Erythroblast (primary cell): ENCODE measurements around the gene RERE.

Experiments used
- GATA1 ChIP-seq: IDR thresholded peaks from 2 replicates; pipeline ENCODE4 v1.6.1; 2011; ENCODE audit warnings: low read depth, mild to moderate bottlenecking, control low read depth, low read length, moderate library complexity
- POLR2A ChIP-seq: IDR thresholded peaks from 2 replicates; pipeline ENCODE4 v1.6.1; 2011; ENCODE audit warnings: mild to moderate bottlenecking, low read length

GRCh38 chr1:8643542-8644536 lies 173.6 kb downstream of the RERE start:
- TF ChIP-seq POLR2A = no peak
- TF ChIP-seq GATA1 = no peak
